Measurements from ENCODE around the gene ABCB6. TPM values are rescaled to one million over a fixed set of nuclear protein-coding genes. Genes with fewer than 3 reads are reported as not detected.

Gene ABCB6
- total RNA-seq, 2 donors from 2014 or later: 8.5 to 8.8 TPM

Other genes with a start within 250 kb of the ABCB6 start
- not detected for gene FEV, start 233.8 kb downstream of the ABCB6 start, total RNA-seq
- gene CRYBA2, start 225.5 kb downstream of the ABCB6 start, total RNA-seq: not detected
- not detected for gene CFAP65, start 177.4 kb downstream of the ABCB6 start, total RNA-seq
- under 1 TPM; 0.12 to 0.14 TPM for gene IHH, start 158.0 kb downstream of the ABCB6 start, total RNA-seq
- 10 to 100 TPM; 19.8 to 21.1 TPM for gene NHEJ1, start 58.1 kb downstream of the ABCB6 start, total RNA-seq
- gene SLC23A3, start 48.9 kb downstream of the ABCB6 start, total RNA-seq: 1 to 10 TPM; 3.1 to 4.0 TPM
- 10 to 100 TPM; 53.5 to 54.5 TPM for gene CNPPD1, start 42.0 kb downstream of the ABCB6 start, total RNA-seq
- 10 to 100 TPM; 53.7 to 66.8 TPM for gene RETREG2, start 40.7 kb downstream of the ABCB6 start, total RNA-seq
- gene ZFAND2B, start 12.2 kb downstream of the ABCB6 start, total RNA-seq: 10 to 100 TPM; 45.5 to 47.7 TPM
- gene ATG9A, start 10.7 kb upstream of the ABCB6 start, total RNA-seq: 10 to 100 TPM; 48.5 to 51.4 TPM
- gene ANKZF1, start 10.8 kb upstream of the ABCB6 start, total RNA-seq: 100 to 1,000 TPM; 101 to 117 TPM
- 1 to 10 TPM; 2.3 to 3.4 TPM for gene GLB1L, start 26.5 kb upstream of the ABCB6 start, total RNA-seq
- gene STK16, start 26.5 kb upstream of the ABCB6 start, total RNA-seq: 10 to 100 TPM; 36.8 to 46.0 TPM
- gene TUBA4B, start 34.3 kb upstream of the ABCB6 start, total RNA-seq: not detected
- 10 to 100 TPM; 82.0 to 99.8 TPM for gene TUBA4A, start 35.0 kb upstream of the ABCB6 start, total RNA-seq
- 10 to 100 TPM; 71.1 to 88.1 TPM for gene DNAJB2, start 60.4 kb upstream of the ABCB6 start, total RNA-seq
- 1 to 10 TPM; 1.7 to 2.5 TPM for gene PTPRN, start 90.4 kb upstream of the ABCB6 start, total RNA-seq
- gene RESP18, start 113.8 kb upstream of the ABCB6 start, total RNA-seq: not detected
- 10 to 100 TPM; 61.5 to 71.0 TPM for gene DNPEP, start 169.0 kb upstream of the ABCB6 start, total RNA-seq
- under 1 TPM in 1 of 2 donors, not detected in 1; 0.10 TPM for gene DES, start 199.4 kb upstream of the ABCB6 start, total RNA-seq
- gene SPEG, start 215.9 kb upstream of the ABCB6 start, total RNA-seq: 1 to 10 TPM; 4.8 to 6.9 TPM

Measured in activated T-cell treated with anti-CD3 and anti-CD28 coated beads, Interleukin-2, amount 50 U/mL, for 72 hours (primary cell).